RCC 7860 (cell line): ENCODE data around the gene CHIT1.
A peak's percentile ranks its signal among the peaks of the same experiment; 100 is the strongest.

ENCODE experiments used
- DNase-seq: peaks from one replicate; pipeline ENCODE4 v3.0.0-alpha.2; 2015; ENCODE audit warnings: low spot score
- FAIRE-seq: peaks from 2 replicates; lab custom pipeline; 2012; peaks lifted over from hg19 to GRCh38; lab: Jason Lieb, UNC

The CHIT1 gene

GRCh38 chr1:203229471-203230135, at the start of gene CHIT1:
TSS of gene CHIT1 (minus strand) at chr1:203229673. CDS start at chr1:203229636, 37 bp downstream.
- FAIRE-seq (no peak), DNase-seq (no peak)

- no peak for FAIRE-seq
Observed at GRCh38 chr1:203278885-203279406, 49.5 kb upstream of the CHIT1 start.

GRCh38 chr1:203278082-203278884, 48.8 kb upstream of the CHIT1 start:
- FAIRE-seq (no peak), DNase-seq (no peak)

More at GRCh38 chr1:203278885-203279406, 49.5 kb upstream of the CHIT1 start:
- no peak for DNase-seq

GRCh38 chr1:203276916-203277545, 47.6 kb upstream of the CHIT1 start:
- no peak for FAIRE-seq
- DNase-seq = no peak

- FAIRE-seq (no peak), DNase-seq (no peak)
Observed at GRCh38 chr1:203276408-203276807, 46.9 kb upstream of the CHIT1 start.

- FAIRE-seq (no peak), DNase-seq (no peak)
Observed at GRCh38 chr1:203275656-203276272, 46.3 kb upstream of the CHIT1 start.

GRCh38 chr1:203274603-203275381, 45.3 kb upstream of the CHIT1 start:
- DNase-seq (no peak), FAIRE-seq (no peak)

GRCh38 chr1:203273869-203274602, 44.6 kb upstream of the CHIT1 start:
- FAIRE-seq = no peak

GRCh38 chr1:203273206-203273868, 43.9 kb upstream of the CHIT1 start:
- FAIRE-seq = no peak
- peak; percentile 69 for DNase-seq

More at GRCh38 chr1:203273869-203274602, 44.6 kb upstream of the CHIT1 start:
- no peak for DNase-seq

GRCh38 chr1:203272633-203273205, 43.2 kb upstream of the CHIT1 start:
- FAIRE-seq = no peak
- DNase-seq = no peak

- FAIRE-seq (no peak), DNase-seq (no peak)
Observed at GRCh38 chr1:203271962-203272632, 42.6 kb upstream of the CHIT1 start.

- FAIRE-seq (no peak), DNase-seq (no peak)
Observed at GRCh38 chr1:203271018-203271743, 41.7 kb upstream of the CHIT1 start.

- no peak for DNase-seq
- no peak for FAIRE-seq
Observed at GRCh38 chr1:203270448-203270847, 41.0 kb upstream of the CHIT1 start.

- FAIRE-seq = no peak
Observed at GRCh38 chr1:203269654-203270020, 40.2 kb upstream of the CHIT1 start.

GRCh38 chr1:203268901-203269653, 39.6 kb upstream of the CHIT1 start:
- no peak for FAIRE-seq
- DNase-seq = peak; percentile 62

More at GRCh38 chr1:203269654-203270020, 40.2 kb upstream of the CHIT1 start:
- DNase-seq = no peak

GRCh38 chr1:203267912-203268311, 38.4 kb upstream of the CHIT1 start:
- FAIRE-seq (no peak), DNase-seq (no peak)
